Heart left ventricle (tissue), 16 donors: ENCODE measurements around the gene FSTL5. TPM values are rescaled to one million over a fixed set of nuclear protein-coding genes. Genes with fewer than 3 reads are reported as not detected.

ENCODE experiments used
- ATAC-seq, 4 donors: fragments of 200-7000 bp; cut with Tn5 transposase; one replicate each; pipeline ENCODE4 v1.9.1; 2020 to 2022; ENCODE audit warnings: moderate library complexity in 4 of 4, mild to moderate bottlenecking in 3 of 4, moderate number of reproducible peaks in 1 of 4
- DNase-seq, 5 donors: peaks; one replicate each; pipeline ENCODE4 v3.0.0-alpha.2; 2020
- H3K27ac ChIP-seq, 12 donors: fragments of 200-600 bp; sonication (generic) in 4 of 12; one replicate each; pipeline versions ENCODE4 v1.5.0 to v1.8.0; 2016 to 2022; ENCODE audit warnings: mild to moderate bottlenecking in 2 of 12
- H3K27me3 ChIP-seq, 9 donors: fragments of 200-600 bp; sonication (generic) in 2 of 9; one replicate each; pipeline versions ENCODE4 v1.5.1 to v1.8.0; 2016 to 2022; ENCODE audit warnings: mild to moderate bottlenecking in 3 of 9
- H3K36me3 ChIP-seq, 9 donors: fragments of 200-600 bp; sonication (generic) in 2 of 9; one replicate each; pipeline versions ENCODE4 v1.5.0 to v1.8.0; 2018 to 2022; ENCODE audit warnings: mild to moderate bottlenecking in 2 of 9
- H3K4me1 ChIP-seq, 12 donors: fragments of 200-600 bp; sonication (generic) in 4 of 12; one replicate each; pipeline versions ENCODE4 v1.5.0 to v1.8.0; 2016 to 2022; ENCODE audit warnings: mild to moderate bottlenecking in 3 of 12
- H3K4me3 ChIP-seq, 12 donors: fragments of 200-600 bp; sonication (generic) in 4 of 12; one replicate each; pipeline versions ENCODE4 v1.5.0 to v1.8.0; 2017 to 2022; ENCODE audit warnings: mild to moderate bottlenecking in 9 of 12, moderate library complexity in 4 of 12
- H3K9me3 ChIP-seq, 12 donors: fragments of 200-600 bp; sonication (generic) in 4 of 12; one replicate each; pipeline versions ENCODE4 v1.5.0 to v1.8.0; 2016 to 2022; ENCODE audit warnings: mild to moderate bottlenecking in 1 of 12
- CTCF ChIP-seq, 12 donors: fragments of 200-600 bp; sonication (generic) in 4 of 12; IDR thresholded peaks; one replicate each; pipeline versions ENCODE4 v1.5.0 to v1.8.0; 2018 to 2022; ENCODE audit warnings: antibody characterized with exemption in 12 of 12, mild to moderate bottlenecking in 5 of 12
- POLR2A ChIP-seq, 2 donors: fragments of 450-650 bp; IDR thresholded peaks; one replicate each; pipeline ENCODE4 v1.6.1; 2017; ENCODE audit warnings: antibody characterized with exemption in 2 of 2, mild to moderate bottlenecking in 2 of 2, moderate library complexity in 2 of 2
- WGBS, 4 donors: extraction: QIAGEN DNeasy Blood & Tissue Kit in 2 of 4; methylation state at CpG; one replicate each; pipeline versions ENCODE4 v1.1.5 to v1.1.7; 2013 to 2018; 5-methylcytosine and 5-hydroxymethylcytosine counted together
- intact Hi-C, 10 donors: fragments of 100-400 bp; cut with DNase I; formaldehyde crosslinking; loops; one replicate each; pipeline versions ENCODE4 v1.11.1 to v1.14.2; 2022
- polyA plus RNA-seq, 2 donors: library from polyadenylated mRNA; stranded (reverse); fragments of 200-250 nt; gene quantifications; one replicate each; pipeline ENCODE4 v1.2.3, GENCODE V29; 2013
- total RNA-seq, 9 donors: library from RNA; depleted of rRNA in 2 of 9; stranded (reverse); fragments of >200 nt in 2 of 9; fragmentation: NEBNext Ultra II Directional in 3 of 9; extraction: Animal tissue kit (Norgen Biotek cat#: 25700) in 3 of 9; gene quantifications; one replicate each; pipeline versions ENCODE4 v1.1.0 to v1.2.4, GENCODE V29; 2016 to 2023
- donor health status: ischemic (EF 13 %, LVEDD 7.1; RV severe dilation, severe dysfunction).
- donor health status: healthy with polysubstance abuse.
- donor health status: DM: no; HTN: yes; CAD: no.
- donor health status: DM: no; HTN: no; CAD: no.
- donor health status: ischemic (EF 25% LVEDD 6.9; RV normal size, moderate dysfunction).
- donor health status: ischemic (EF 25% LVEDD 5.7; RV mildly dilated, moderate dysfunction).
- donor health status: healthy.
- donor health status: DM: yes; HTN: yes; CAD: no.
- donor health status: ischemic (EF 35%, LVEDD 5.7; RV mildly dilated, moderate dysfunction).
- donor health status: nonischemic (EF 11% LVEDD 7.7; RV severe dilation, severe dysfunction).
- donor health status: DM: yes; HTN: yes; CAD: no.
- donor health status: PGD.
- donor health status: ischemic (EF 29% LVEDD 5.4; RV normal size, mild dysfunction).
- donor health status: nonischemic (EF 23%, LVEDD 6.1; RV moderate dilation, normal function).

The FSTL5 gene
- total and polyA plus RNA-seq, 11 donors: not detected

DNA sequence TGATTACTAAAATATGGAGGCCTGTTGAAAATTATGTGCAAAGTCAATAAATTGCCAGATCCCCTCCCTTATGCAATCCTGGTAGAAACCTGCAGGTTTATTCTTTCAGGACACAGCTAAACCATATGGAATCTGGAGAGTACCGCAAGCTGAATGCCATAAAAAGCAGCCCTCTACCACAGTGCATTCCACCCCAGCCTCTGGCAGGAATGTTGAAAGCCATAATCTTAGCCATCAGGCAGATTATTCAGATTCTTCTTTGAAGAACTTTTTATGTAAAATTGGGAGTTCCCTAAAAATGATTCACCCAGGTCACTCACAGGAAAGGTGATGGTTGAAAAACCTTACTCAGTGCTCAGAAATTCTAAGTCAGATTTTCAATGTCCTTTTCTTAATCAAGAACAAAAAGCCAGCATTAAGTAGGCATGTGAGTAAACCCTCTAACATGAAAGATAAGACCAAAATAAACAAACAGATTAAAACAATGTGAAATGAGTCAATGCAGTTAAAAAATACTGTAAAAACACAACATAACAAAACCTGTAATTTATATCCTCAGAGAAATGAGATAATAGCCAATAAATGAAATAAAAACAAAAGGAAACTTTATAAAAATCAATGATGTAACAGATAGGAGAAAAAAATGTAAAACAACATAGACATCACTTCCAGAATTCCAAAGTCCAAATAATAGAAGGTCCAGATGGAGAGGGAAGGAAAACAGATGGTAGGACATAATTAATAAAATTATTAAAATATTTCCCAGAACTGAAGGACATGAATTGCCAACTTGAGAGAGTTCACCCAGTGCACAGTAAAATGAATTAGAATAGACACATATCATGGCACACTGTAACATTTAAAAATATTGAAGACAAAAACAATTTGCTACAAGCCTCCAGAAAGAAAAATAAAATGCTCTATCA lies 226.9 kb downstream of the FSTL5 start:
- no peak for ATAC-seq
- no peak for DNase-seq
- H3K4me1 ChIP-seq: no peaks in the 10 kb centered on the region
- TF ChIP-seq CTCF (IDR thresholded peaks at IDR 0.05): no peak
- no peak for TF ChIP-seq POLR2A (IDR thresholded peaks at IDR 0.05)
- peaks cover 0 to 9% (median 0%) of the 10 kb centered on the region in 12 donors for H3K9me3 ChIP-seq
- no peak overlapping the region for H3K27ac ChIP-seq
- H3K27me3 ChIP-seq: no peaks in the 10 kb centered on the region
- H3K36me3 ChIP-seq: no peaks in the 10 kb centered on the region
- WGBS, 4 donors: 67 to 72% (median 71%) methylated on average over 1 of the region's 1 CpG
- H3K4me3 ChIP-seq: no peak overlapping the region
- intact Hi-C loops: no loop called here

DNA sequence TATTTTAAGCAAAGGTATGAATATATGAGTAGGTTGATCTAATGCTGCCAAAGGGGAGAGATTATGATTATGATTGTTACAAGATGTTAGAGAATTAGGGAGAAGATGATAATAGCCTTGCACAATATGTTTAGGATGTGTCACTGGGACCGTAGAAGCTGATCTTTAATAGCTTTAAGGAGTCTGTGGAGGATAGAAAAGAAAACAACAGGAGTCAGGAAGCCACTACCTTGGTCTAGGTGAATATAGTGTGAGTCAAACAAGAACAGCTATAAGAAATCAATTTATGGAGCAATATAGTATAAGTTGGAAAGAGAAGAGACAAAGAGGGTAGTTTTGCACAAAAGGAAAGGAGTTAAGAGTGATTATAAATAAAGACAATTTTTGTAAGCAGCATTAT lies 232.7 kb downstream of the FSTL5 start:
- ATAC-seq (no peak), DNase-seq (no peak)
- TF ChIP-seq CTCF (IDR thresholded peaks at IDR 0.05) (no peak), POLR2A (IDR thresholded peaks at IDR 0.05) (no peak)
- H3K4me1 ChIP-seq: no peaks in the 10 kb centered on the region
- 65 to 78% (median 70%) methylated on average over 1 of the region's 1 CpG for WGBS, 4 donors
- H3K9me3 ChIP-seq: no peaks in the 10 kb centered on the region
- no peaks in the 10 kb centered on the region for H3K27me3 ChIP-seq
- intact Hi-C loops: no loop called here
- no peaks in the 10 kb centered on the region for H3K36me3 ChIP-seq
- no peak overlapping the region for H3K4me3 ChIP-seq
- no peak overlapping the region for H3K27ac ChIP-seq

GRCh38 chr4:161929956-161930355 lies 233.8 kb downstream of the FSTL5 start:
- no peaks in the 10 kb centered on the region for H3K36me3 ChIP-seq
- H3K9me3 ChIP-seq: no peaks in the 10 kb centered on the region
- intact Hi-C loops: no loop called here
- DNase-seq (no peak), ATAC-seq (no peak)
- H3K27me3 ChIP-seq: no peaks in the 10 kb centered on the region
- TF ChIP-seq POLR2A (IDR thresholded peaks at IDR 0.05): no peak
- TF ChIP-seq CTCF (IDR thresholded peaks at IDR 0.05): no peak
- H3K4me3 ChIP-seq: no peak overlapping the region
- no peaks in the 10 kb centered on the region for H3K4me1 ChIP-seq
- no peak overlapping the region for H3K27ac ChIP-seq

GRCh38 chr4:161926033-161926828 lies 237.6 kb downstream of the FSTL5 start:
- Histone ChIP-seq H3K36me3 (no peaks in the 10 kb centered on the region), H3K4me1 (no peaks in the 10 kb centered on the region), H3K27me3 (no peaks in the 10 kb centered on the region), H3K9me3 (no peaks in the 10 kb centered on the region), H3K4me3 (no peak overlapping the region), H3K27ac (no peak overlapping the region)
- DNase-seq: no peak
- intact Hi-C loops: no loop called here
- no peak for ATAC-seq
- no peak for TF ChIP-seq POLR2A (IDR thresholded peaks at IDR 0.05)
- TF ChIP-seq CTCF (IDR thresholded peaks at IDR 0.05): no peak
- WGBS, 4 donors: 74 to 85% (median 81%) methylated on average over 6 of the region's 6 CpGs
